Stimulated activated effector memory CD8-positive, alpha-beta T cell treated with anti-CD3 and anti-CD28 coated beads, Interleukin-12 subunit alpha, Interleukin-12 subunit beta, amount 100 ng/mL, for 72 hours (primary cell): ENCODE results near the gene HOXA6.

ENCODE experiments used
- ATAC-seq: fragments of 150-1000 bp; cut with Tn5 transposase; 2 replicates; pipeline ENCODE4 v1.10.0; 2021
- DNase-seq, 2 donors: peaks; one replicate each; pipeline ENCODE4 v3.0.0; 2021 to 2022; ENCODE audit warnings: low spot score in 2 of 2
- H3K27ac Mint-ChIP-seq: one replicate; pipeline ENCODE4 v1.8.0; 2022; ENCODE audit warnings: mild to moderate bottlenecking, mixed read lengths
- H3K36me3 Mint-ChIP-seq: one replicate; pipeline ENCODE4 v1.8.0; 2022; ENCODE audit warnings: mild to moderate bottlenecking, mixed read lengths
- H3K4me1 Mint-ChIP-seq: one replicate; pipeline ENCODE4 v1.8.0; 2022; ENCODE audit warnings: mixed read lengths
- H3K4me3 Mint-ChIP-seq: one replicate; pipeline ENCODE4 v1.8.0; 2022; ENCODE audit warnings: mild to moderate bottlenecking, mixed read lengths
- H3K9me3 Mint-ChIP-seq: one replicate; pipeline ENCODE4 v1.8.0; 2022; ENCODE audit warnings: mixed read lengths

HOXA6 gene

GRCh38 chr7:27104341-27105058, 43.1 kb downstream of the HOXA6 start:
- Mint-ChIP-seq H3K9me3 (no peaks in the 10 kb centered on the region), H3K27ac (no peak overlapping the region), H3K36me3 (peaks cover 16% of the 10 kb centered on the region), H3K4me1 (peaks cover 32% of the 10 kb centered on the region), H3K4me3 (no peak overlapping the region)
- DNase-seq (no peak), ATAC-seq (no peak)

GRCh38 chr7:27103489-27104226, 43.9 kb downstream of the HOXA6 start:
- ATAC-seq (no peak), DNase-seq (no peak)
- peak overlapping the region; percentile 59 for H3K4me3 Mint-ChIP-seq
- peaks cover 23% of the 10 kb centered on the region for H3K36me3 Mint-ChIP-seq
- H3K9me3 Mint-ChIP-seq, result no peaks in the 10 kb centered on the region
- H3K27ac Mint-ChIP-seq, result no peak overlapping the region
- peaks cover 37% of the 10 kb centered on the region for H3K4me1 Mint-ChIP-seq

GRCh38 chr7:27102581-27103442, 44.8 kb downstream of the HOXA6 start, which contains the start of gene HOXA2:
HOXA2 (minus strand) TSS chr7:27102683; CDS start chr7:27102500, 183 bp downstream.
- Mint-ChIP-seq H3K36me3 (peaks cover 23% of the 10 kb centered on the region), H3K4me3 (peak within 1 kb of the TSS; percentile 59), H3K9me3 (no peaks in the 10 kb centered on the region), H3K27ac (no peak within 1 kb of the TSS), H3K4me1 (peaks cover 46% of the 10 kb centered on the region)
- DNase-seq (no peak), ATAC-seq (peak; percentile 37)

GRCh38 chr7:27101957-27102580, 45.5 kb downstream of the HOXA6 start:
- peak overlapping the region; percentile 59 for H3K4me3 Mint-ChIP-seq
- ATAC-seq (no peak), DNase-seq (no peak)
- H3K27ac Mint-ChIP-seq, result no peak overlapping the region
- H3K36me3 Mint-ChIP-seq, result peaks cover 23% of the 10 kb centered on the region
- H3K9me3 Mint-ChIP-seq, result no peaks in the 10 kb centered on the region
- peaks cover 52% of the 10 kb centered on the region for H3K4me1 Mint-ChIP-seq

- Mint-ChIP-seq H3K4me1 (peaks cover 55% of the 10 kb centered on the region), H3K27ac (no peak overlapping the region), H3K9me3 (no peaks in the 10 kb centered on the region), H3K36me3 (peaks cover 23% of the 10 kb centered on the region), H3K4me3 (peak overlapping the region; percentile 59)
- DNase-seq, result no peak
- ATAC-seq, result no peak
These were observed 46.2 kb downstream of the HOXA6 start for GRCh38 chr7:27101171-27101956.

GRCh38 chr7:27100694-27101170, 46.8 kb downstream of the HOXA6 start:
- ATAC-seq (no peak), DNase-seq (no peak)
- no peak overlapping the region for H3K4me3 Mint-ChIP-seq
- no peak overlapping the region for H3K27ac Mint-ChIP-seq
- H3K36me3 Mint-ChIP-seq, result peaks cover 23% of the 10 kb centered on the region
- H3K4me1 Mint-ChIP-seq, result peaks cover 58% of the 10 kb centered on the region
- no peaks in the 10 kb centered on the region for H3K9me3 Mint-ChIP-seq

GRCh38 chr7:27099453-27100370, 47.9 kb downstream of the HOXA6 start:
- no peak overlapping the region for H3K27ac Mint-ChIP-seq
- H3K9me3 Mint-ChIP-seq, result no peaks in the 10 kb centered on the region
- peaks cover 23% of the 10 kb centered on the region for H3K36me3 Mint-ChIP-seq
- DNase-seq (no peak), ATAC-seq (no peak)
- peaks cover 69% of the 10 kb centered on the region for H3K4me1 Mint-ChIP-seq
- H3K4me3 Mint-ChIP-seq, result no peak overlapping the region

- no peak for DNase-seq
- Mint-ChIP-seq H3K4me3 (peak overlapping the region; percentile 78), H3K27ac (no peak overlapping the region), H3K4me1 (peaks cover 72% of the 10 kb centered on the region), H3K9me3 (no peaks in the 10 kb centered on the region), H3K36me3 (peaks cover 23% of the 10 kb centered on the region)
- ATAC-seq, result no peak
These were observed 48.8 kb downstream of the HOXA6 start for GRCh38 chr7:27098578-27099451.

GRCh38 chr7:27097686-27098577, 49.6 kb downstream of the HOXA6 start:
- DNase-seq (no peak), ATAC-seq (no peak)
- H3K9me3 Mint-ChIP-seq, result no peaks in the 10 kb centered on the region
- H3K27ac Mint-ChIP-seq, result peak overlapping the region; percentile 70
- H3K4me3 Mint-ChIP-seq, result peak overlapping the region; percentile 78
- peaks cover 23% of the 10 kb centered on the region for H3K36me3 Mint-ChIP-seq
- H3K4me1 Mint-ChIP-seq, result peaks cover 63% of the 10 kb centered on the region

- Mint-ChIP-seq H3K9me3 (no peaks in the 10 kb centered on the region), H3K4me3 (peak overlapping the region; percentile 78), H3K4me1 (peaks cover 54% of the 10 kb centered on the region), H3K27ac (peak overlapping the region; percentile 70), H3K36me3 (peaks cover 22% of the 10 kb centered on the region)
- ATAC-seq (peak; percentile 15), DNase-seq (no peak)
These were observed 50.6 kb downstream of the HOXA6 start for GRCh38 chr7:27096768-27097514.
